Loucy (cell line): Measurements from ENCODE around the gene PTPRN2.

Experiments used
- EZH2phosphoT487 ChIP-seq: fragments of 200-600 bp; IDR thresholded peaks from 2 replicates; pipeline ENCODE4 v1.6.1; 2018; ENCODE audit warnings: antibody characterized with exemption, mild to moderate bottlenecking, moderate library complexity, borderline replicate concordance
- TF ChIP-seq, protein P1 (sequence below): fragments of 200-600 bp; sonication (generic); conservative IDR thresholded peaks from 2 replicates; pipeline ENCODE4 v1.5.1; 2014; ENCODE audit warnings: mild to moderate bottlenecking, antibody characterized with exemption, low read length

DNA sequence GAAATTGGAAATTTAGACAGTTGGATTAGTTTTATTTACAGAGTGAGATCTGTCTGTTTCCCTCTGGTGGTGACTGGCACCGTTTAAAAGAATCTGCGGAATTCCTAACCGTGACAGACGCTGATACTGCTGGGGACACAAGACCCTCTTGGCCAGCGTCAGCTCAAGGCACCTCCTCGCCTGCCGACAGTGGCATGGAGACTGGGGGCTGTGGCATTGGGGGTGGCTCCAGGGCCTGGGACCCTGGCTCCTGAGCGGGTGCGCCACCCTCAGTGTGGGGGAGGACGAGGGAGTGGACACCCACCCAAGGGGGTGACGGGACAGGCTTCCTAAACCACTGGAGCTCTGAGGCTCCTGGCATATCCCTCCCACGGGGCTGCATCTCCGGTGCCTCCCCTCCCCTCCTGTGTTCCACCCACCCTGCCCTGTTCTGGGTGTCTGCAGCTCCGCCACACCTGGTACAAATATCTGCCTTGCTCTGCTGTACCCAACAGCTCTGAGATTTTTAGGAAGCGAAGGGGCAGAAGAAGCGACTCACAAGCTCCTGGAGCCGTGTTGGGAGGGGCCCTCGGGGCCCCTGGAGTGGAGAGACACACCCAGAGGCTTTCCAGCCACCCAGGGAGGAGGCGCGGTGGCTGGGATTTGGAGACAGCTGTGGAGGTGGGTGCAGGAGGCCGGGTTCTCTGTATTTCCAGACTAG, 1072.1 kb downstream of the PTPRN2 start:
- TF ChIP-seq, protein P1, sequence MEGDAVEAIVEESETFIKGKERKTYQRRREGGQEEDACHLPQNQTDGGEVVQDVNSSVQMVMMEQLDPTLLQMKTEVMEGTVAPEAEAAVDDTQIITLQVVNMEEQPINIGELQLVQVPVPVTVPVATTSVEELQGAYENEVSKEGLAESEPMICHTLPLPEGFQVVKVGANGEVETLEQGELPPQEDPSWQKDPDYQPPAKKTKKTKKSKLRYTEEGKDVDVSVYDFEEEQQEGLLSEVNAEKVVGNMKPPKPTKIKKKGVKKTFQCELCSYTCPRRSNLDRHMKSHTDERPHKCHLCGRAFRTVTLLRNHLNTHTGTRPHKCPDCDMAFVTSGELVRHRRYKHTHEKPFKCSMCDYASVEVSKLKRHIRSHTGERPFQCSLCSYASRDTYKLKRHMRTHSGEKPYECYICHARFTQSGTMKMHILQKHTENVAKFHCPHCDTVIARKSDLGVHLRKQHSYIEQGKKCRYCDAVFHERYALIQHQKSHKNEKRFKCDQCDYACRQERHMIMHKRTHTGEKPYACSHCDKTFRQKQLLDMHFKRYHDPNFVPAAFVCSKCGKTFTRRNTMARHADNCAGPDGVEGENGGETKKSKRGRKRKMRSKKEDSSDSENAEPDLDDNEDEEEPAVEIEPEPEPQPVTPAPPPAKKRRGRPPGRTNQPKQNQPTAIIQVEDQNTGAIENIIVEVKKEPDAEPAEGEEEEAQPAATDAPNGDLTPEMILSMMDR = no peak
- no peak for TF ChIP-seq EZH2phosphoT487
